K562 (cell line): ENCODE data around the gene COG4. TPM values are rescaled to one million over a fixed set of nuclear protein-coding genes. Genes with fewer than 3 reads are reported as not detected.

Source experiments
- ATAC-seq: fragments of 200-7000 bp; cut with Tn5 transposase; 3 replicates; pipeline ENCODE4 v1.9.1; 2020; ENCODE audit warnings: moderate library complexity
- BruUV-seq: library from RNA; stranded (reverse); fragments of 400-500 nt; replicated peaks from 2 replicates; lab custom pipeline; 2021; lab: Mats Ljungman, UMichigan
- CTCF ChIA-PET: fragments of 300-600 bp; formaldehyde crosslinking; extraction: SDS; loops from one replicate; lab custom pipeline; 2021; ENCODE audit warnings: low intra/inter-chr PET ratio; lab: Yijun Ruan, JAX
- POLR2A ChIA-PET: fragments of 300-600, 350-650 bp; sonication (Branson Sonifier 250); formaldehyde crosslinking; extraction: SDS; loops from one replicate; lab custom pipeline; 2021; ENCODE audit warnings: antibody characterized with exemption, inconsistent platforms; lab: Yijun Ruan, JAX
- DNase-seq, 4 experiments: peaks; one replicate each; pipeline versions ENCODE4 v3.0.0 to v3.0.0-alpha.2; 2011 to 2018; ENCODE audit warnings: low spot score in 3 of 4, mixed read lengths in 3 of 4; ENCODE audit errors: extremely low read depth in 1 of 4
- FAIRE-seq: peaks from 2 replicates; lab custom pipeline; 2011; peaks lifted over from hg19 to GRCh38; lab: Jason Lieb, UNC
- H2AFZ ChIP-seq: 2 replicates; pipeline ENCODE4 v1.6.0; 2011; ENCODE audit warnings: low read depth, low read length, control low read depth, inconsistent platforms
- H3K27ac ChIP-seq: fragments of 200-600 bp; 3 replicates; pipeline ENCODE4 v1.8.0; 2011; ENCODE audit warnings: low read depth, mild to moderate bottlenecking, control low read depth, inconsistent platforms, low read length, moderate library complexity, mixed read lengths; ENCODE audit errors: extremely low read depth
- H3K27me3 ChIP-seq, 2 experiments: fragments of 300-600 bp in 1 of 2; 2 replicates in 1 of 2; 3 replicates in 1 of 2; pipeline versions ENCODE4 v1.6.0 to v1.8.0; 2011; ENCODE audit warnings: inconsistent platforms in 2 of 2, low read length in 2 of 2, mild to moderate bottlenecking in 1 of 2, mixed read lengths in 1 of 2, moderate library complexity in 1 of 2; ENCODE audit not compliant: control insufficient read depth in 2 of 2, insufficient read depth in 2 of 2
- H3K36me3 ChIP-seq: fragments of 300-600 bp; 3 replicates; pipeline ENCODE4 v1.8.0; 2011; ENCODE audit warnings: mild to moderate bottlenecking, low read length, inconsistent platforms; ENCODE audit not compliant: control insufficient read depth, insufficient read depth
- H3K4me1 ChIP-seq, 2 experiments: fragments of 200-600 bp in 1 of 2; replicated peaks in 1 of 2; 2 replicates in 1 of 2; 3 replicates in 1 of 2; pipeline versions ENCODE4 v1.5.1 to v1.8.0; 2011; ENCODE audit warnings: inconsistent platforms in 2 of 2, low read length in 2 of 2, mild to moderate bottlenecking in 1 of 2, mixed read lengths in 1 of 2, moderate library complexity in 1 of 2; ENCODE audit not compliant: control insufficient read depth in 2 of 2, insufficient read depth in 2 of 2
- H3K4me2 ChIP-seq: 2 replicates; pipeline ENCODE4 v1.6.1; 2011; ENCODE audit warnings: low read length, control low read depth, inconsistent platforms, mixed read lengths; ENCODE audit not compliant: insufficient read depth
- H3K4me3 ChIP-seq: fragments of 200-600 bp; sonication (generic), shearing (Covaris generic); 2 replicates; pipeline ENCODE4 v1.5.1; 2016; ENCODE audit warnings: control low read depth, inconsistent platforms
- H3K79me2 ChIP-seq: fragments of 200-600 bp; 3 replicates; pipeline ENCODE4 v1.8.0; 2011; ENCODE audit warnings: low read length, inconsistent platforms; ENCODE audit not compliant: control insufficient read depth, insufficient read depth
- H3K9ac ChIP-seq, 2 experiments: 2 replicates each; pipeline versions ENCODE4 v1.6.0 to v1.6.1; 2011; ENCODE audit warnings: low read depth in 2 of 2, low read length in 2 of 2, control low read depth in 1 of 2, inconsistent platforms in 1 of 2, mild to moderate bottlenecking in 1 of 2, mixed read lengths in 1 of 2; ENCODE audit not compliant: insufficient read depth in 1 of 2
- H3K9me1 ChIP-seq: one replicate; pipeline ENCODE4 v1.6.0; 2011; ENCODE audit warnings: inconsistent platforms, mild to moderate bottlenecking, low read length, moderate library complexity; ENCODE audit not compliant: control insufficient read depth, insufficient read depth
- H3K9me3 ChIP-seq: replicated peaks from 2 replicates; pipeline ENCODE4 v1.5.1; 2011; ENCODE audit warnings: low read depth, low read length, inconsistent platforms; ENCODE audit not compliant: control insufficient read depth, insufficient read depth
- H4K20me1 ChIP-seq: replicated peaks from 2 replicates; pipeline ENCODE4 v1.6.1; 2011; ENCODE audit warnings: low read length, inconsistent platforms, mixed read lengths; ENCODE audit not compliant: control insufficient read depth, insufficient read depth
- BDP1 ChIP-seq: IDR thresholded peaks from 3 replicates; pipeline ENCODE4 v1.6.1; 2011; ENCODE audit not compliant: insufficient read length, insufficient read depth
- CEBPB ChIP-seq: fragments of 450-650 bp; IDR thresholded peaks from 2 replicates; pipeline ENCODE4 v1.6.1; 2016; ENCODE audit warnings: missing genetic modification characterization, missing compliant biosample characterization
- CEBPG ChIP-seq, 3 experiments: fragments of 200-800 bp in 1 of 3; sonication (Bioruptor generic) in 1 of 3; sonication (generic) in 1 of 3; formaldehyde crosslinking in 1 of 3; IDR thresholded peaks in 2 of 3; conservative IDR thresholded peaks in 1 of 3; 2 replicates each; pipeline versions ENCODE4 v1.6.1 to v1.8.0; 2016 to 2022; ENCODE audit warnings: missing compliant biosample characterization in 2 of 3, missing genetic modification characterization in 2 of 3, mild to moderate bottlenecking in 1 of 3, missing genetic modification reagents in 1 of 3
- MLX ChIP-seq, 2 experiments: fragments of 450-650 bp in 1 of 2; sonication (generic) in 1 of 2; formaldehyde crosslinking; conservative IDR thresholded peaks; 2 replicates each; pipeline versions ENCODE4 v1.4.0 to v1.8.1; 2020 to 2022; ENCODE audit warnings: mild to moderate bottlenecking in 1 of 2, missing genetic modification reagents in 1 of 2
- NFIX ChIP-seq: fragments of 250-450 bp; sonication (Bioruptor Pico); IDR thresholded peaks from 2 replicates; pipeline ENCODE4 v1.4.0; 2020; ENCODE audit warnings: low read depth, mild to moderate bottlenecking, moderate library complexity
- POU5F1 ChIP-seq: fragments of 150-350 bp; IDR thresholded peaks from 2 replicates; pipeline ENCODE4 v1.6.1; 2014; ENCODE audit warnings: borderline replicate concordance, low read length, low read depth, mild to moderate bottlenecking; ENCODE audit not compliant: partially characterized antibody
- PYGO2 ChIP-seq: fragments of 450-650 bp; IDR thresholded peaks from 2 replicates; pipeline ENCODE4 v1.6.1; 2016; ENCODE audit warnings: mild to moderate bottlenecking, missing genetic modification characterization, moderate library complexity, missing compliant biosample characterization
- RBM22 ChIP-seq: fragments of 200-400 bp; formaldehyde crosslinking; IDR thresholded peaks from 2 replicates; pipeline ENCODE4 v1.6.1; 2018; ENCODE audit warnings: low read length, low read depth; ENCODE audit not compliant: poor library complexity, severe bottlenecking
- STAT6 ChIP-seq: sonication (generic); formaldehyde crosslinking; IDR thresholded peaks from 2 replicates; pipeline ENCODE4 v1.8.1; 2023; ENCODE audit warnings: mild to moderate bottlenecking, missing genetic modification reagents
- XRCC4 ChIP-seq: IDR thresholded peaks from one replicate; pipeline ENCODE4 v1.6.1; 2011; ENCODE audit not compliant: insufficient read depth, insufficient read length; ENCODE audit errors: extremely low read depth
- ZFP36 ChIP-seq: fragments of 150-350 bp; IDR thresholded peaks from 2 replicates; pipeline ENCODE4 v1.6.1; 2018; ENCODE audit warnings: low read length, low read depth; ENCODE audit not compliant: partially characterized antibody
- ZKSCAN8 ChIP-seq: fragments of 200-800 bp; sonication (Bioruptor generic); IDR thresholded peaks from 2 replicates; pipeline ENCODE4 v1.6.1; 2016; ENCODE audit warnings: missing genetic modification characterization, missing compliant biosample characterization
- ZNF146 ChIP-seq: IDR thresholded peaks from one replicate; pipeline ENCODE4 v1.6.1; 2018; ENCODE audit warnings: missing compliant biosample characterization; ENCODE audit not compliant: unreplicated experiment
- ZNF41 ChIP-seq: fragments of 250-450 bp; sonication (Bioruptor Pico); conservative IDR thresholded peaks from 2 replicates; pipeline ENCODE4 v1.4.0; 2020; ENCODE audit warnings: mild to moderate bottlenecking
- ZNF639 ChIP-seq, 2 experiments: fragments of 200-800 bp in 1 of 2; sonication (Bioruptor generic) in 1 of 2; sonication (generic) in 1 of 2; formaldehyde crosslinking in 1 of 2; IDR thresholded peaks in 1 of 2; conservative IDR thresholded peaks in 1 of 2; 2 replicates each; pipeline versions ENCODE4 v1.5.0 to v1.6.1; 2016 to 2020; ENCODE audit warnings: missing compliant biosample characterization in 1 of 2, missing genetic modification characterization in 1 of 2, missing genetic modification reagents in 1 of 2
- WGBS: fragments of 100-300 bp; shearing (Covaris generic); methylation state at CpG from one replicate; pipeline ENCODE4 v1.1.6; 2016; ENCODE audit warnings: low coverage, mixed read lengths; ENCODE audit not compliant: insufficient coverage; ENCODE audit errors: missing lambda C conversion rate; 5-methylcytosine and 5-hydroxymethylcytosine counted together
- in situ Hi-C: fragments of 300-500 bp; cut with MboI; formaldehyde crosslinking; loops from 4 replicates; pipeline ENCODE4 v1.15.0; 2018; ENCODE audit warnings: inconsistent platforms, mixed read lengths
- intact Hi-C: fragments of 100-400 bp; cut with micrococcal nuclease; formaldehyde crosslinking; loops from 2 replicates; pipeline ENCODE4 v1.14.2; 2022
- polyA plus RNA-seq, 8 experiments: library from polyadenylated mRNA; depleted of rRNA in 4 of 8; stranded (reverse) in 5 of 8; unstranded in 3 of 8; fragments of >200 nt; fragmentation: Nextera tagmentation in 2 of 8; fragmentation: Illumina TruSeq in 1 of 8; extraction: Ambion mirVana in 2 of 8; extraction: Trizol in 1 of 8; gene quantifications; 2 replicates each; pipeline versions ENCODE4 v1.2.1 to v1.2.3, GENCODE V29; 2011 to 2014; ENCODE audit warnings: inconsistent platforms in 1 of 8, missing spikeins in 1 of 8
- total RNA-seq, 7 experiments: library from RNA; depleted of rRNA in 6 of 7; stranded (reverse); fragments of >200 nt in 6 of 7; fragmentation: Illumina TruSeq in 2 of 7; extraction: Trizol in 2 of 7; gene quantifications; 2 replicates each; pipeline versions ENCODE4 v1.2.1 to v1.2.3, GENCODE V29; 2011 to 2021; ENCODE audit warnings: low replicate concordance in 1 of 7

Gene COG4
- total and polyA plus RNA-seq, 9 of the 15 experiments (the other 6 are each of a cell fraction or from before 2014, with no cell fraction given): 13.7 to 73.9 (median 44.2) TPM

- no peaks in the 10 kb centered on the region for H3K27me3 ChIP-seq
- FAIRE-seq (no peak), ATAC-seq (no peak), DNase-seq (no peak)
- ChIA-PET CTCF (no interaction called here), POLR2A (interaction anchor here (0.7 to 1.9 kb wide), 5 partner anchors 9 to 28 kb away, joined by 3 to 7 read pairs (median 4); no protein-coding TSS in a partner anchor)
- WGBS: 98% methylated on average over 8 of the region's 8 CpGs
- TF ChIP-seq ZNF41 (no peak), POU5F1 (no peak), ZNF146 (CRISPR knock-in tag) (no peak), ZNF639 (CRISPR knock-in tag; conservative IDR thresholded peaks at IDR 0.05 in 1 of 2, IDR thresholded peaks at IDR 0.05 in 1 of 2) (no peak), RBM22 (no peak), PYGO2 (tag) (no peak), ZFP36 (no peak), BDP1 (no peak), CEBPG (CRISPR knock-in tag; IDR thresholded peaks at IDR 0.05) (no peak), CEBPG (tag; conservative IDR thresholded peaks at IDR 0.05 in 1 of 2, IDR thresholded peaks at IDR 0.05 in 1 of 2) (peak; percentile 49 to 81; a peak in 3 of 4 replicates), NFIX (CRISPR knock-in tag) (no peak), MLX (CRISPR knock-in tag; conservative IDR thresholded peaks at IDR 0.05) (no peak), ZKSCAN8 (CRISPR knock-in tag) (no peak), CEBPB (tag) (peak; percentile 79), STAT6 (CRISPR knock-in tag) (no peak), XRCC4 (no peak)
- H3K79me2 ChIP-seq: peaks cover 74% of the 10 kb centered on the region
- H3K4me2 ChIP-seq: no peak overlapping the region
- intact Hi-C loops: no loop called here
- H3K9me1 ChIP-seq: no peaks in the 10 kb centered on the region
- peaks cover 27% of the 10 kb centered on the region for H4K20me1 ChIP-seq
- BruUV-seq: no TSS peak
- H3K4me3 ChIP-seq: no peak overlapping the region
- H2AFZ ChIP-seq: no peak overlapping the region
- H3K36me3 ChIP-seq: peaks cover 98% of the 10 kb centered on the region
- H3K4me1 ChIP-seq: no peaks in the 10 kb centered on the region
- in situ Hi-C loops: no loop called here
- H3K9ac ChIP-seq: no peak overlapping the region
- no peak overlapping the region for H3K27ac ChIP-seq
- H3K9me3 ChIP-seq: no peaks in the 10 kb centered on the region
Measured at GRCh38 chr16:70552675-70553074, 29.3 kb upstream of the COG4 start.
